Left lung (tissue), 10 donors: ENCODE measurements around the gene CA10. TPM values are rescaled to one million over a fixed set of nuclear protein-coding genes. Genes with fewer than 3 reads are reported as not detected.

ENCODE experiments used
- ATAC-seq: fragments of 200-7000 bp; cut with Tn5 transposase; one replicate; pipeline ENCODE4 v1.9.1; 2020; ENCODE audit warnings: moderate library complexity
- DNase-seq, 4 donors: peaks; one replicate each; pipeline ENCODE4 v3.0.0-alpha.2; 2013 to 2020
- H3K27ac ChIP-seq, 2 donors: fragments of 200-600 bp; sonication (generic) in 1 of 2; one replicate each; pipeline versions ENCODE4 v1.5.0 to v1.8.0; 2020 to 2021
- H3K27me3 ChIP-seq, 2 donors: fragments of 200-600 bp; sonication (generic) in 1 of 2; one replicate each; pipeline versions ENCODE4 v1.5.0 to v1.8.0; 2020 to 2021
- H3K36me3 ChIP-seq, 2 donors: fragments of 200-600 bp; sonication (generic) in 1 of 2; one replicate each; pipeline versions ENCODE4 v1.5.0 to v1.8.0; 2020 to 2021
- H3K4me1 ChIP-seq, 2 donors: fragments of 200-600 bp; one replicate each; pipeline ENCODE4 v1.8.0; 2021
- H3K4me3 ChIP-seq, 2 donors: fragments of 200-600 bp; sonication (generic) in 1 of 2; one replicate each; pipeline versions ENCODE4 v1.5.0 to v1.8.0; 2020 to 2021; ENCODE audit warnings: mild to moderate bottlenecking in 1 of 2
- H3K9me3 ChIP-seq, 2 donors: fragments of 200-600 bp; sonication (generic) in 1 of 2; one replicate each; pipeline versions ENCODE4 v1.5.0 to v1.8.0; 2020 to 2021
- intact Hi-C, 2 donors: fragments of 100-400 bp; cut with DNase I; formaldehyde crosslinking; loops; one replicate each; pipeline versions ENCODE4 v1.11.2 to v1.14.2; 2022
- polyA plus RNA-seq, 6 donors: library from polyadenylated mRNA; unstranded; fragments of 120-200 nt; gene quantifications; one replicate each; pipeline ENCODE4 v1.2.1, GENCODE V29; 2013; ENCODE audit not compliant: insufficient read length in 6 of 6
- total RNA-seq, 2 donors: library from RNA; stranded (reverse); fragmentation: NEBNext Ultra II Directional; extraction: Animal tissue kit (Norgen Biotek cat#: 25700); gene quantifications; one replicate each; pipeline ENCODE4 v1.2.1, GENCODE V29; 2021
- TF ChIP-seq, protein P1 (sequence below), 2 donors: fragments of 200-600 bp; sonication (generic) in 1 of 2; IDR thresholded peaks; one replicate each; pipeline versions ENCODE4 v1.5.0 to v1.8.0; 2021; ENCODE audit warnings: antibody characterized with exemption in 2 of 2
- donor health status: DM: no; HTN: yes; CAD: no.
- donor health status: DM: no; HTN: no; CAD: no.

CA10 gene
- total and polyA plus RNA-seq, 8 donors: 0.06 to 0.31 TPM; not detected in 6

GRCh38 chr17:52036416-52036815 lies 122.1 kb downstream of the CA10 start:
- no peak for ATAC-seq
- DNase-seq: no peak
- Histone ChIP-seq H3K4me1 (no peaks in the 10 kb centered on the region), H3K4me3 (no peak overlapping the region), H3K9me3 (no peaks in the 10 kb centered on the region), H3K27me3 (no peaks in the 10 kb centered on the region), H3K36me3 (no peaks in the 10 kb centered on the region), H3K27ac (no peak overlapping the region)
- TF ChIP-seq, protein P1, sequence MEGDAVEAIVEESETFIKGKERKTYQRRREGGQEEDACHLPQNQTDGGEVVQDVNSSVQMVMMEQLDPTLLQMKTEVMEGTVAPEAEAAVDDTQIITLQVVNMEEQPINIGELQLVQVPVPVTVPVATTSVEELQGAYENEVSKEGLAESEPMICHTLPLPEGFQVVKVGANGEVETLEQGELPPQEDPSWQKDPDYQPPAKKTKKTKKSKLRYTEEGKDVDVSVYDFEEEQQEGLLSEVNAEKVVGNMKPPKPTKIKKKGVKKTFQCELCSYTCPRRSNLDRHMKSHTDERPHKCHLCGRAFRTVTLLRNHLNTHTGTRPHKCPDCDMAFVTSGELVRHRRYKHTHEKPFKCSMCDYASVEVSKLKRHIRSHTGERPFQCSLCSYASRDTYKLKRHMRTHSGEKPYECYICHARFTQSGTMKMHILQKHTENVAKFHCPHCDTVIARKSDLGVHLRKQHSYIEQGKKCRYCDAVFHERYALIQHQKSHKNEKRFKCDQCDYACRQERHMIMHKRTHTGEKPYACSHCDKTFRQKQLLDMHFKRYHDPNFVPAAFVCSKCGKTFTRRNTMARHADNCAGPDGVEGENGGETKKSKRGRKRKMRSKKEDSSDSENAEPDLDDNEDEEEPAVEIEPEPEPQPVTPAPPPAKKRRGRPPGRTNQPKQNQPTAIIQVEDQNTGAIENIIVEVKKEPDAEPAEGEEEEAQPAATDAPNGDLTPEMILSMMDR (IDR thresholded peaks at IDR 0.05): no peak
- intact Hi-C loops: no loop called here

DNA sequence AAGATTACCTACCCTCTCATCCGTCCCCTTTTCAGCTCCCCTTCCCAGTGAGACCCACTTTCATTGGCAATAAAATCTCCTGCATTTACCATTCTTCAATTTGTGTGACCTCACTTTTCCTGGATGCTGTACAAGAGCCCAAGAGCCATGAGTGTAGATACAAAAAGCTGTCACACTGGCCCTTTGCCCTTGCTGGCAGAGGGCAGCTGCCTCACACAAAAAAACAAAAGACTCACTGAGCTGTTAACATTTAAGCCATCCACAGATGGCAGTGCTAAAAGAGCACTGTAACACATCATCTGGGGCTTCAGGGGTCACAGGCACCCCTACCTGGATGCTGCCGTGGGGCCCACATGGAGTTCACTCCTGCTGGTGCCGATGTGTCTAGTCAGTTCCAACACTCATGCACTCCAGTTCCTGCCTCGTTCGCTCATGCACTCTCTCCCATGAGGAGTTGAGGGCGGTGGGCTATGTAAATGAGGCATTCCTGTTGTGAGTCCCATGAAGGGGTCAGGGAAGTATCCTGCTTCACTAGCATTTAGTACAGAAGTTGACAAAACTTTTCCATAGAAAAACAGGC lies 123.1 kb downstream of the CA10 start:
- ATAC-seq: no peak

DNA sequence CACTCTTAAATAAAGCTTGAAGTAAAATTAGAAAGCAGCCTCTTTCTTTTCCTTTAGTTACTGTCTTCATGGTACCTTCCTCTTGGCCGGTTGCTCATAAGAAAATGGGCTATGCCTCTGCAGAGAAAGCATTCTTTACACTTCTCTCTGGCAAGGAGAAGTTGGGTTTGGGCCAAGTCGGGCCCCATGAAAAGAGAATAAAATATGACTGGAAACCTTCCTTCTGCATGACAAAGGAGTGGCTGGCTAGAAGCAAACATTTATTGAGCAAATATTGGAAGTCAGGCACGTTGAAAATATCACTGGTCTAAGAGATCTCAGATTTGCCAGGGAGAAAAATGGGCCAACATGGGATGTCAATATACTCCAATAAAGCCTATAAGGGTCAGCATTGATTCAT lies 126.1 kb downstream of the CA10 start:
- no peaks in the 10 kb centered on the region for H3K9me3 ChIP-seq
- TF ChIP-seq, protein P1 (IDR thresholded peaks at IDR 0.05): no peak
- H3K27ac ChIP-seq: no peak overlapping the region
- DNase-seq (no peak), ATAC-seq (no peak)
- no peaks in the 10 kb centered on the region for H3K27me3 ChIP-seq
- no peaks in the 10 kb centered on the region for H3K36me3 ChIP-seq
- no peak overlapping the region for H3K4me3 ChIP-seq
- no peaks in the 10 kb centered on the region for H3K4me1 ChIP-seq
- intact Hi-C loops: no loop called here

More for the DNA sequence above, 123.1 kb downstream of the CA10 start:
- TF ChIP-seq, protein P1 (IDR thresholded peaks at IDR 0.05): no peak
- Histone ChIP-seq H3K9me3 (no peaks in the 10 kb centered on the region), H3K27ac (no peak overlapping the region), H3K27me3 (no peaks in the 10 kb centered on the region), H3K4me1 (no peaks in the 10 kb centered on the region), H3K4me3 (no peak overlapping the region), H3K36me3 (no peaks in the 10 kb centered on the region)
- intact Hi-C loops: no loop called here
- DNase-seq: peak in 1 of 4 donors; percentile 11

DNA sequence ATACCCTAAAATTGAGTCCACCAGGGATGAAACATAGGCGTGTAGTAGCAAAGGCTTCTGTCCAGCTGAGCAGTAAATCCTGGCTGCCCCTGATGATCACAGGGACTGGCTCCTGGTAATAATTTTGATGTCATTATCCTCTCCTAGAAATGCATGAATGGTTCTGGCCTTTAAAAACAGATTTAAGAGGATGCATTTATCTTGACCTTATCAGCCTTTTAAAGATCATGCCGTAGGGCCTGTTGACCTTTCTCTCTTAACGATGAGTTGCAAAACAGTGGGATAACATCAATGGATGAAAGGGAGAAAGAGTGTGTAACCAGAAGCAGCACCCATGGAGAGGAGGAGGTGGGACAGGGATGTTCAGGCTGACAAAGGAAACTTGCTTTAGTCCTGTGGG lies 128.5 kb downstream of the CA10 start:
- DNase-seq (no peak), ATAC-seq (no peak)
- Histone ChIP-seq H3K4me1 (no peaks in the 10 kb centered on the region), H3K27ac (no peak overlapping the region), H3K27me3 (no peaks in the 10 kb centered on the region), H3K9me3 (no peaks in the 10 kb centered on the region), H3K36me3 (no peaks in the 10 kb centered on the region), H3K4me3 (no peak overlapping the region)
- TF ChIP-seq, protein P1 (IDR thresholded peaks at IDR 0.05): no peak
- intact Hi-C loops: no loop called here

DNA sequence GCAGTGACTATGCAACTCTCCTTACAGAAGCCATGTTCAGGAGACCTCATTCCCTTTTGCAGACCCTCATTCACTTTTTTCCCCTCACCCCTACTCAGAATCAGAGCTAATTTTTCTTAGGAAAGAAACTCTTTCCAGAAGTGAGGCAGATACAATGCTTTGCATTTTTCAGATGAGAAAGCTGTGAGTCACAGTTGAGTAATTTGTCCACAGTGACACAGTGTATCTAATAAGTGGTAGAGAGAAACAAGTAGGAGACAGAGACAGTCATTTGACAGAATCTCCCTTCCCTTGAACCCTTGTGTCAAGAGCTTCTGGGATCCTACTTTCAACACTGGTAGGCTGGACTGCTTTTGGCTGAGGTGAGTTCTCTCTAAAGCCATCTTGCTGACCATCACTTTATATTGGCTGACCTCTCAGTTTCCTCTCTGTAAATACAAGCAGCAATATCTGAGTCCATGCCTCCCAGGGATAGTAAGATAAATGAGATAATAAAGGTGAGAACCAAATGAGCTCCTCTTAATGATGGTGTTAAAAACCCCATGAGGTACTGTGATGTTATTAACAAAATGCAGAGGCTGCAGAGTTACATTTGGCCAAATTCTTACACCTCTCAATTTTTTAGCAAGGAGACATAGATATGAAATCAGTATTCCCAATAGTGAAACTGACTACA lies 130.8 kb downstream of the CA10 start:
- no peaks in the 10 kb centered on the region for H3K36me3 ChIP-seq
- TF ChIP-seq, protein P1 (IDR thresholded peaks at IDR 0.05): no peak
- no peaks in the 10 kb centered on the region for H3K4me1 ChIP-seq
- no peak overlapping the region for H3K27ac ChIP-seq
- DNase-seq (no peak), ATAC-seq (peak; percentile 46)
- intact Hi-C loops: no loop called here
- H3K4me3 ChIP-seq: no peak overlapping the region
- H3K27me3 ChIP-seq: no peaks in the 10 kb centered on the region
- H3K9me3 ChIP-seq: no peaks in the 10 kb centered on the region
